Activated T-cell treated with anti-CD3 and anti-CD28 coated beads, Interleukin-2, amount 50 U/mL, for 72 hours (primary cell): ENCODE measurements around the gene SLC4A1AP. TPM values are rescaled to one million over a fixed set of nuclear protein-coding genes. Genes with fewer than 3 reads are reported as not detected.

Source experiments
- ATAC-seq, 2 donors: fragments of 150-1000 bp; cut with Tn5 transposase; replicated peaks in 1 of 2; 2 replicates each; pipeline ENCODE4 v1.10.0; 2021; ENCODE audit warnings: moderate library complexity in 2 of 2, mild to moderate bottlenecking in 1 of 2
- DNase-seq, 2 donors: peaks; one replicate each; pipeline ENCODE4 v3.0.0; 2021 to 2022; ENCODE audit warnings: mixed read lengths in 1 of 2
- H3K27ac Mint-ChIP-seq: one replicate; pipeline ENCODE4 v1.8.0; 2022; ENCODE audit warnings: mild to moderate bottlenecking, moderate library complexity, mixed read lengths
- H3K27me3 Mint-ChIP-seq: one replicate; pipeline ENCODE4 v1.8.0; 2022; ENCODE audit warnings: low read depth, mixed read lengths
- H3K36me3 Mint-ChIP-seq, 2 donors: one replicate each; pipeline ENCODE4 v1.8.0; 2022; ENCODE audit warnings: mixed read lengths in 2 of 2, mild to moderate bottlenecking in 1 of 2; ENCODE audit not compliant: insufficient read depth in 2 of 2
- H3K4me1 Mint-ChIP-seq: one replicate; pipeline ENCODE4 v1.8.0; 2022; ENCODE audit warnings: low read depth, mixed read lengths
- H3K4me3 Mint-ChIP-seq, 2 donors: one replicate each; pipeline ENCODE4 v1.8.0; 2022; ENCODE audit warnings: mild to moderate bottlenecking in 2 of 2, mixed read lengths in 2 of 2, moderate library complexity in 2 of 2
- H3K9me3 Mint-ChIP-seq, 2 donors: one replicate each; pipeline ENCODE4 v1.8.0; 2022; ENCODE audit warnings: mixed read lengths in 2 of 2
- total RNA-seq, 2 donors: library from RNA; stranded (reverse); gene quantifications; one replicate each; pipeline ENCODE4 v1.2.3, GENCODE V29; 2022

The SLC4A1AP gene
- total RNA-seq, 2 donors from 2014 or later, result 32.3 to 33.8 TPM

GRCh38 chr2:27689424-27689823 is 25.7 kb downstream of the SLC4A1AP start:
- H3K36me3 Mint-ChIP-seq, result peaks cover 4 to 9% of the 10 kb centered on the region in 2 donors
- ATAC-seq (no peak), DNase-seq (no peak)
- H3K4me1 Mint-ChIP-seq, result peaks cover 9% of the 10 kb centered on the region
- no peaks in the 10 kb centered on the region for H3K27me3 Mint-ChIP-seq
- H3K9me3 Mint-ChIP-seq, result no peaks in the 10 kb centered on the region
- no peak overlapping the region for H3K4me3 Mint-ChIP-seq
- H3K27ac Mint-ChIP-seq, result no peak overlapping the region

- peaks cover 2 to 3% of the 10 kb centered on the region in 2 donors for H3K36me3 Mint-ChIP-seq
- ATAC-seq, result no peak
Measured at GRCh38 chr2:27690052-27690451, 26.4 kb downstream of the SLC4A1AP start.

GRCh38 chr2:27697660-27698059 is 34.0 kb downstream of the SLC4A1AP start:
- peak overlapping the region; percentile 45 for H3K27ac Mint-ChIP-seq
- no peaks in the 10 kb centered on the region for H3K27me3 Mint-ChIP-seq
- peak in 1 of 2 donors; percentile 62 for ATAC-seq
- peak overlapping the region in 1 of 2 donors; percentile 47 for H3K4me3 Mint-ChIP-seq
- no peaks in the 10 kb centered on the region for H3K9me3 Mint-ChIP-seq
- H3K4me1 Mint-ChIP-seq, result peaks cover 12% of the 10 kb centered on the region
- peaks cover 1 to 4% of the 10 kb centered on the region in 2 donors for H3K36me3 Mint-ChIP-seq
- no peak for DNase-seq

More at GRCh38 chr2:27690052-27690451, 26.4 kb downstream of the SLC4A1AP start:
- Mint-ChIP-seq H3K4me3 (no peak overlapping the region), H3K27ac (no peak overlapping the region), H3K27me3 (no peaks in the 10 kb centered on the region), H3K9me3 (no peaks in the 10 kb centered on the region), H3K4me1 (peaks cover 4% of the 10 kb centered on the region)
- no peak for DNase-seq

GRCh38 chr2:27701676-27702075 is 38.0 kb downstream of the SLC4A1AP start:
- Mint-ChIP-seq H3K4me1 (peaks cover 47% of the 10 kb centered on the region), H3K27ac (no peak overlapping the region), H3K9me3 (no peaks in the 10 kb centered on the region), H3K4me3 (no peak overlapping the region), H3K36me3 (peaks cover 1 to 4% of the 10 kb centered on the region in 2 donors), H3K27me3 (no peaks in the 10 kb centered on the region)
- ATAC-seq (no peak), DNase-seq (no peak)

- Mint-ChIP-seq H3K27me3 (no peaks in the 10 kb centered on the region), H3K36me3 (peaks cover 1 to 4% of the 10 kb centered on the region in 2 donors), H3K4me1 (peaks cover 44% of the 10 kb centered on the region), H3K4me3 (no peak overlapping the region), H3K9me3 (no peaks in the 10 kb centered on the region), H3K27ac (no peak overlapping the region)
- DNase-seq (no peak), ATAC-seq (no peak)
Measured at GRCh38 chr2:27702302-27702701, 38.6 kb downstream of the SLC4A1AP start.

GRCh38 chr2:27703638-27704341 is 40.1 kb downstream of the SLC4A1AP start:
- Mint-ChIP-seq H3K9me3 (no peaks in the 10 kb centered on the region), H3K27me3 (no peaks in the 10 kb centered on the region)

GRCh38 chr2:27704342-27704876 is 40.7 kb downstream of the SLC4A1AP start:
- Mint-ChIP-seq H3K27ac (no peak overlapping the region), H3K9me3 (no peaks in the 10 kb centered on the region), H3K27me3 (no peaks in the 10 kb centered on the region), H3K4me1 (peaks cover 34% of the 10 kb centered on the region), H3K4me3 (peak overlapping the region in 1 of 2 donors; percentile 3), H3K36me3 (no peaks in the 10 kb centered on the region)
- ATAC-seq (no peak), DNase-seq (no peak)

More at GRCh38 chr2:27703638-27704341, 40.1 kb downstream of the SLC4A1AP start:
- Mint-ChIP-seq H3K36me3 (no peaks in the 10 kb centered on the region), H3K27ac (no peak overlapping the region), H3K4me3 (peak overlapping the region; percentile 4 to 6), H3K4me1 (peaks cover 34% of the 10 kb centered on the region)
- DNase-seq (peak; percentile 83 to 90), ATAC-seq (peak; percentile 76 to 78)

GRCh38 chr2:27705851-27706622 is 42.3 kb downstream of the SLC4A1AP start:
- no peaks in the 10 kb centered on the region for H3K9me3 Mint-ChIP-seq
- peak overlapping the region in 1 of 2 donors; percentile 45 for H3K4me3 Mint-ChIP-seq
- ATAC-seq (peak; percentile 80 to 85), DNase-seq (no peak)
- peak overlapping the region; percentile 77 for H3K27ac Mint-ChIP-seq
- H3K27me3 Mint-ChIP-seq, result no peaks in the 10 kb centered on the region
- no peaks in the 10 kb centered on the region for H3K36me3 Mint-ChIP-seq
- peaks cover 37% of the 10 kb centered on the region for H3K4me1 Mint-ChIP-seq

GRCh38 chr2:27707462-27708256 is 44.0 kb downstream of the SLC4A1AP start:
- H3K36me3 Mint-ChIP-seq, result no peaks in the 10 kb centered on the region
- H3K4me1 Mint-ChIP-seq, result peaks cover 51% of the 10 kb centered on the region
- no peaks in the 10 kb centered on the region for H3K9me3 Mint-ChIP-seq
- ATAC-seq, result no peak
- no peak overlapping the region for H3K4me3 Mint-ChIP-seq
- no peak for DNase-seq
- H3K27me3 Mint-ChIP-seq, result peaks cover 8% of the 10 kb centered on the region
- peak overlapping the region; percentile 6 for H3K27ac Mint-ChIP-seq

- Mint-ChIP-seq H3K36me3 (no peaks in the 10 kb centered on the region), H3K27me3 (peaks cover 9% of the 10 kb centered on the region), H3K9me3 (no peaks in the 10 kb centered on the region), H3K27ac (no peak overlapping the region), H3K4me3 (no peak overlapping the region), H3K4me1 (peaks cover 48% of the 10 kb centered on the region)
- no peak for DNase-seq
- ATAC-seq, result no peak
Measured at GRCh38 chr2:27708257-27708654, 44.6 kb downstream of the SLC4A1AP start.

- Mint-ChIP-seq H3K4me3 (no peak overlapping the region), H3K36me3 (no peaks in the 10 kb centered on the region), H3K27me3 (peaks cover 9% of the 10 kb centered on the region), H3K4me1 (peaks cover 44% of the 10 kb centered on the region), H3K27ac (no peak overlapping the region), H3K9me3 (no peaks in the 10 kb centered on the region)
- DNase-seq, result no peak
- no peak for ATAC-seq
Measured at GRCh38 chr2:27708666-27709065, 45.0 kb downstream of the SLC4A1AP start.

- ATAC-seq, result no peak
- Mint-ChIP-seq H3K36me3 (no peaks in the 10 kb centered on the region), H3K4me3 (no peak overlapping the region), H3K9me3 (no peaks in the 10 kb centered on the region), H3K27me3 (peaks cover 9% of the 10 kb centered on the region), H3K27ac (no peak overlapping the region), H3K4me1 (peaks cover 40% of the 10 kb centered on the region)
- DNase-seq, result no peak
Measured at GRCh38 chr2:27709326-27709725, 45.6 kb downstream of the SLC4A1AP start.
